PFSK-1 (cell line): ENCODE data around the gene ATF6B.

Experiments
- FOXP2 ChIP-seq: optimal IDR thresholded peaks from 2 replicates; pipeline ENCODE3; 2011; ENCODE audit warnings: borderline replicate concordance, control low read depth, inconsistent platforms; ENCODE audit not compliant: insufficient read depth; ENCODE audit errors: extremely low read length, extremely low read depth
- POLR2AphosphoS5 ChIP-seq: IDR thresholded peaks from 2 replicates; pipeline ENCODE4 v1.6.1; 2012; ENCODE audit warnings: low read depth, mild to moderate bottlenecking, control low read depth, low read length, moderate library complexity
- SIN3A ChIP-seq: IDR thresholded peaks from 2 replicates; pipeline ENCODE4 v1.6.1; 2012; ENCODE audit warnings: mild to moderate bottlenecking, low read length, moderate library complexity, borderline replicate concordance; ENCODE audit not compliant: insufficient read depth
- TAF1 ChIP-seq: IDR thresholded peaks from 2 replicates; pipeline ENCODE4 v1.6.1; 2012; ENCODE audit warnings: low read length, control low read depth, borderline replicate concordance; ENCODE audit not compliant: insufficient read depth
- TF ChIP-seq, protein P1 (sequence below), 2 experiments: IDR thresholded peaks; 2 replicates each; pipeline versions ENCODE4 v1.6.1 to v1.8.0; 2011 to 2012; ENCODE audit warnings: low read depth in 2 of 2, low read length in 2 of 2, control low read depth in 1 of 2, inconsistent platforms in 1 of 2, mild to moderate bottlenecking in 1 of 2, moderate library complexity in 1 of 2; ENCODE audit not compliant: insufficient read depth in 1 of 2

DNA sequence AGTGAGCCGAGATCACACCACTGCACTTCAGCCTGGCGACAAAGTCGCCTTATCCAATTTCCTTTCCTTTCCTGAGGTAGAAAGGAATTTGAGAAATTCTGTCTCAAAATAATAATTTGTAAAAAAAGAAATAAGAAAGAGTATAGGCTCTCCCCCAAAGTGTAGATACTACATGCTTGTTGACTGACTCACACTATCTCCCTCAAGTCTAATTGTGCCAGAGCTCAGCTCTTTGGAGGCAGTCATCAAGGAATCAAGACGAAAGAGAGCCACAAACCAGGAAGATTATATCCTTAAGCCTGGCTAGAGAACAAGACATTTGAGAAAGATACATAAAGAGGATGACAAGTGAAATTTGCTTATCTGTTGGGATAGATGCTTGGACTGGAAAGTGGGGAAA is 5.7 kb upstream of the ATF6B start:
- TF ChIP-seq SIN3A (no peak), POLR2AphosphoS5 (no peak), TAF1 (no peak), FOXP2 (no peak)
- TF ChIP-seq, protein P1, sequence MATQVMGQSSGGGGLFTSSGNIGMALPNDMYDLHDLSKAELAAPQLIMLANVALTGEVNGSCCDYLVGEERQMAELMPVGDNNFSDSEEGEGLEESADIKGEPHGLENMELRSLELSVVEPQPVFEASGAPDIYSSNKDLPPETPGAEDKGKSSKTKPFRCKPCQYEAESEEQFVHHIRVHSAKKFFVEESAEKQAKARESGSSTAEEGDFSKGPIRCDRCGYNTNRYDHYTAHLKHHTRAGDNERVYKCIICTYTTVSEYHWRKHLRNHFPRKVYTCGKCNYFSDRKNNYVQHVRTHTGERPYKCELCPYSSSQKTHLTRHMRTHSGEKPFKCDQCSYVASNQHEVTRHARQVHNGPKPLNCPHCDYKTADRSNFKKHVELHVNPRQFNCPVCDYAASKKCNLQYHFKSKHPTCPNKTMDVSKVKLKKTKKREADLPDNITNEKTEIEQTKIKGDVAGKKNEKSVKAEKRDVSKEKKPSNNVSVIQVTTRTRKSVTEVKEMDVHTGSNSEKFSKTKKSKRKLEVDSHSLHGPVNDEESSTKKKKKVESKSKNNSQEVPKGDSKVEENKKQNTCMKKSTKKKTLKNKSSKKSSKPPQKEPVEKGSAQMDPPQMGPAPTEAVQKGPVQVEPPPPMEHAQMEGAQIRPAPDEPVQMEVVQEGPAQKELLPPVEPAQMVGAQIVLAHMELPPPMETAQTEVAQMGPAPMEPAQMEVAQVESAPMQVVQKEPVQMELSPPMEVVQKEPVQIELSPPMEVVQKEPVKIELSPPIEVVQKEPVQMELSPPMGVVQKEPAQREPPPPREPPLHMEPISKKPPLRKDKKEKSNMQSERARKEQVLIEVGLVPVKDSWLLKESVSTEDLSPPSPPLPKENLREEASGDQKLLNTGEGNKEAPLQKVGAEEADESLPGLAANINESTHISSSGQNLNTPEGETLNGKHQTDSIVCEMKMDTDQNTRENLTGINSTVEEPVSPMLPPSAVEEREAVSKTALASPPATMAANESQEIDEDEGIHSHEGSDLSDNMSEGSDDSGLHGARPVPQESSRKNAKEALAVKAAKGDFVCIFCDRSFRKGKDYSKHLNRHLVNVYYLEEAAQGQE (IDR thresholded peaks at IDR 0.05; ENCODE audit: insufficient read depth in 1 of 2, low read depth in 2 of 2, low read length in 2 of 2), result no peak
